GM12878 (cell line): Measurements from ENCODE around the gene PGM3. TPM values are rescaled to one million over a fixed set of nuclear protein-coding genes. Genes with fewer than 3 reads are reported as not detected.

ENCODE experiments used
- ATAC-seq: fragments of 200-7000 bp; cut with Tn5 transposase; 3 replicates; pipeline ENCODE4 v1.9.1; 2020; ENCODE audit warnings: mild to moderate bottlenecking, moderate library complexity
- BruUV-seq: library from RNA; stranded (reverse); fragments of 400-500 nt; replicated peaks from 2 replicates; lab custom pipeline; 2021; lab: Mats Ljungman, UMichigan
- CTCF ChIA-PET: fragments of 300-600 bp; sonication (Branson Sonifier 250); formaldehyde crosslinking; extraction: SDS; loops from one replicate; lab custom pipeline; 2021; ENCODE audit warnings: inconsistent platforms; lab: Yijun Ruan, JAX
- POLR2A ChIA-PET: fragments of 350-600 bp; formaldehyde crosslinking; extraction: SDS; loops from one replicate; lab custom pipeline; 2021; ENCODE audit warnings: inconsistent platforms; lab: Charles Lee
- RAD21 ChIA-PET: fragments of 300-600 bp; sonication (Branson Sonifier 250); formaldehyde crosslinking; loops from one replicate; lab custom pipeline; 2023; ENCODE audit warnings: antibody characterized with exemption; ENCODE audit not compliant: unreplicated experiment; lab: Charles Lee
- SMC1A ChIA-PET: fragments of 300-600 bp; sonication (Branson Sonifier 250); formaldehyde crosslinking; loops from one replicate; lab custom pipeline; 2023; ENCODE audit not compliant: unreplicated experiment, uncharacterized antibody; lab: Charles Lee
- DNase-seq: peaks from one replicate; pipeline ENCODE4 v3.0.0-alpha.2; 2011; ENCODE audit warnings: low read depth, low spot score
- FAIRE-seq: peaks from 3 replicates; lab custom pipeline; 2011; peaks lifted over from hg19 to GRCh38; lab: Jason Lieb, UNC
- H2AFZ ChIP-seq: 2 replicates; pipeline ENCODE4 v1.6.0; 2011; ENCODE audit warnings: low read depth, low read length, control low read depth; ENCODE audit not compliant: control insufficient read depth
- H3K27ac ChIP-seq: 2 replicates; pipeline ENCODE4 v1.5.1; 2011; ENCODE audit warnings: control low read depth; ENCODE audit not compliant: control insufficient read depth, insufficient read depth
- H3K27me3 ChIP-seq, 2 experiments: replicated peaks in 1 of 2; 2 replicates each; pipeline versions ENCODE4 v1.6.0 to v1.6.1; 2011; ENCODE audit warnings: low read length in 1 of 2; ENCODE audit not compliant: control insufficient read depth in 2 of 2, insufficient read depth in 2 of 2
- H3K36me3 ChIP-seq, 2 experiments: 2 replicates each; pipeline ENCODE4 v1.5.1; 2011; ENCODE audit warnings: low read length in 1 of 2; ENCODE audit not compliant: control insufficient read depth in 2 of 2, insufficient read depth in 2 of 2
- H3K4me1 ChIP-seq: 2 replicates; pipeline ENCODE4 v1.6.1; 2011; ENCODE audit warnings: mild to moderate bottlenecking, low read length, moderate library complexity, mixed read lengths; ENCODE audit not compliant: control insufficient read depth, insufficient read depth
- H3K4me2 ChIP-seq: 2 replicates; pipeline ENCODE4 v1.6.0; 2011; ENCODE audit warnings: control low read depth; ENCODE audit not compliant: control insufficient read depth, insufficient read depth
- H3K4me3 ChIP-seq: fragments of 200-600 bp; sonication (generic); 2 replicates; pipeline ENCODE4 v1.5.1; 2016
- H3K79me2 ChIP-seq: 2 replicates; pipeline ENCODE4 v1.6.0; 2011; ENCODE audit warnings: low read length; ENCODE audit not compliant: control insufficient read depth, insufficient read depth
- H3K9ac ChIP-seq: 2 replicates; pipeline ENCODE4 v1.8.0; 2011; ENCODE audit warnings: low read length, control low read depth, mixed read lengths; ENCODE audit not compliant: control insufficient read depth, insufficient read depth
- H3K9me3 ChIP-seq: replicated peaks from 3 replicates; pipeline ENCODE4 v1.5.1; 2011; ENCODE audit warnings: mild to moderate bottlenecking, low read length; ENCODE audit not compliant: control insufficient read depth, insufficient read depth
- H4K20me1 ChIP-seq: 2 replicates; pipeline ENCODE4 v1.6.0; 2011; ENCODE audit not compliant: control insufficient read depth, insufficient read depth
- CUX1 ChIP-seq: IDR thresholded peaks from 2 replicates; pipeline ENCODE4 v1.6.1; 2012; ENCODE audit warnings: improper control_type of control experiment, low read depth, low read length; ENCODE audit not compliant: insufficient replicate concordance
- EED ChIP-seq: sonication (generic); IDR thresholded peaks from 2 replicates; pipeline ENCODE4 v1.6.1; 2016; ENCODE audit warnings: antibody characterized with exemption, low read depth
- ESRRA ChIP-seq: IDR thresholded peaks from 2 replicates; pipeline ENCODE4 v1.6.1; 2012; ENCODE audit warnings: mild to moderate bottlenecking, low read length, improper control_type of control experiment
- EZH2 ChIP-seq: IDR thresholded peaks from 2 replicates; pipeline ENCODE4 v1.6.1; 2012; ENCODE audit warnings: low read depth, mild to moderate bottlenecking, control low read depth, inconsistent platforms, low read length, borderline replicate concordance; ENCODE audit not compliant: control insufficient read depth
- FOXK2 ChIP-seq: fragments of 450-650 bp; IDR thresholded peaks from 2 replicates; pipeline ENCODE4 v1.6.1; 2017; ENCODE audit warnings: mild to moderate bottlenecking, moderate library complexity
- HDAC6 ChIP-seq: fragments of 200-600 bp; sonication (generic); IDR thresholded peaks from one replicate; pipeline ENCODE4 v1.8.0; 2017; ENCODE audit warnings: antibody characterized with exemption; ENCODE audit not compliant: unreplicated experiment
- IRF5 ChIP-seq: fragments of 450-650 bp; IDR thresholded peaks from 2 replicates; pipeline ENCODE4 v1.6.1; 2017; ENCODE audit warnings: borderline replicate concordance
- KDM1A ChIP-seq: fragments of 200-600 bp; sonication (generic); IDR thresholded peaks from 2 replicates; pipeline ENCODE4 v1.6.1; 2016; ENCODE audit warnings: borderline replicate concordance
- MEF2B ChIP-seq: fragments of 450-650 bp; IDR thresholded peaks from 2 replicates; pipeline ENCODE4 v1.6.1; 2018; ENCODE audit warnings: mild to moderate bottlenecking, moderate library complexity; ENCODE audit not compliant: partially characterized antibody, poor library complexity, severe bottlenecking
- NFYB ChIP-seq: IDR thresholded peaks from 2 replicates; pipeline ENCODE4 v1.6.1; 2011; ENCODE audit warnings: low read depth, mild to moderate bottlenecking, low read length, improper control_type of control experiment, moderate library complexity; ENCODE audit not compliant: insufficient read depth
- RB1 ChIP-seq: fragments of 450-650 bp; formaldehyde crosslinking; IDR thresholded peaks from 2 replicates; pipeline ENCODE4 v1.6.1; 2017; ENCODE audit warnings: mild to moderate bottlenecking, borderline replicate concordance
- RELB ChIP-seq: fragments of 450-650 bp; IDR thresholded peaks from 2 replicates; pipeline ENCODE4 v1.6.1; 2017; ENCODE audit warnings: low read depth, mild to moderate bottlenecking, moderate library complexity
- SRF ChIP-seq, 2 experiments: IDR thresholded peaks; 2 replicates each; pipeline ENCODE4 v1.6.1; 2011; ENCODE audit warnings: low read depth in 2 of 2, low read length in 2 of 2, mild to moderate bottlenecking in 1 of 2, moderate library complexity in 1 of 2
- TCF12 ChIP-seq: IDR thresholded peaks from 2 replicates; pipeline ENCODE4 v1.6.1; 2011; ENCODE audit warnings: low read depth, mild to moderate bottlenecking, low read length
- YBX1 ChIP-seq: fragments of 450-650 bp; IDR thresholded peaks from 2 replicates; pipeline ENCODE4 v1.6.1; 2016; ENCODE audit warnings: antibody characterized with exemption
- ZBED1 ChIP-seq: IDR thresholded peaks from 2 replicates; pipeline ENCODE4 v1.6.1; 2016; ENCODE audit warnings: borderline replicate concordance
- in situ Hi-C: fragments of 300-500 bp; cut with MboI; formaldehyde crosslinking; loops from 9 replicates; pipeline ENCODE4 v1.14.3; 2018; ENCODE audit warnings: mixed read lengths
- intact Hi-C: fragments of 100-400 bp; cut with micrococcal nuclease; formaldehyde crosslinking; loops from one replicate; pipeline ENCODE4 v1.14.2; 2022; ENCODE audit not compliant: unreplicated experiment
- polyA plus RNA-seq, 11 experiments: library from polyadenylated mRNA; depleted of rRNA in 4 of 11; unstranded in 6 of 11; stranded (reverse) in 5 of 11; fragments of >200 nt; fragmentation: Nextera tagmentation in 4 of 11; fragmentation: Illumina TruSeq in 1 of 11; extraction: Ambion mirVana in 4 of 11; extraction: Trizol in 1 of 11; gene quantifications; 1 replicate in 1 of 11; 2 replicates in 10 of 11; pipeline versions ENCODE4 v1.2.1 to v1.2.3, GENCODE V29; 2011 to 2016; ENCODE audit warnings: inconsistent platforms in 2 of 11, missing spikeins in 2 of 11, low read depth in 1 of 11
- total RNA-seq, 4 experiments: library from RNA; depleted of rRNA in 3 of 4; stranded (reverse); fragments of >200 nt in 3 of 4; fragmentation: Illumina TruSeq in 1 of 4; extraction: Trizol in 1 of 4; gene quantifications; 2 replicates each; pipeline versions ENCODE4 v1.2.1 to v1.2.3, GENCODE V29; 2013 to 2021

PGM3 gene
- total and polyA plus RNA-seq, 10 of the 15 experiments (the other 5 are each of a cell fraction or from before 2014, with no cell fraction given): 13.0 to 36.0 (median 24.6) TPM

- TF ChIP-seq ZBED1 (no peak), RB1 (no peak), EZH2 (no peak), KDM1A (no peak), EED (no peak), SRF (IDR thresholded peaks at IDR 0.05; ENCODE audit: low read depth in 2 of 2, low read length in 2 of 2) (no peak), YBX1 (no peak), ESRRA (no peak), NFYB (no peak)
These were observed 66.8 kb downstream of the PGM3 start (continued) for GRCh38 chr6:83126223-83126622.

GRCh38 chr6:83125425-83125824 is 67.6 kb downstream of the PGM3 start:
- in situ Hi-C loops (no loop called here), intact Hi-C loops (no loop called here)
- RAD21 ChIA-PET: no interaction called here
- Histone ChIP-seq H3K9ac (no peak overlapping the region), H3K27me3 (no peaks in the 10 kb centered on the region), H4K20me1 (no peaks in the 10 kb centered on the region), H3K4me3 (no peak overlapping the region), H3K79me2 (no peaks in the 10 kb centered on the region), H3K27ac (no peak overlapping the region), H3K4me2 (no peak overlapping the region), H2AFZ (no peak overlapping the region), H3K4me1 (no peaks in the 10 kb centered on the region), H3K36me3 (peaks cover 7 to 33% of the 10 kb centered on the region in 2 experiments), H3K9me3 (no peaks in the 10 kb centered on the region)
- ATAC-seq: no peak
- BruUV-seq: no TSS peak
- no peak for FAIRE-seq
- POLR2A ChIA-PET: no interaction called here
- CTCF ChIA-PET: no interaction called here
- no peak for DNase-seq
- SMC1A ChIA-PET: interaction anchor here (1.3 kb wide), 1 partner anchor 55 kb away, joined by 5 read pairs; no protein-coding TSS in a partner anchor
- TF ChIP-seq TCF12: no peak
- no peak for TF ChIP-seq IRF5
- no peak for TF ChIP-seq RELB
- no peak for TF ChIP-seq CUX1
- no peak for TF ChIP-seq MEF2B
- TF ChIP-seq FOXK2: no peak
- TF ChIP-seq HDAC6: no peak
